ENCODE measurements around the gene GRHL1.
"Not testable (repeated sequence)": the region's sequence is repeated elsewhere in the genome, so short reads cannot be mapped to it uniquely, and the experiment has no call there.

GRHL1 gene

DNA sequence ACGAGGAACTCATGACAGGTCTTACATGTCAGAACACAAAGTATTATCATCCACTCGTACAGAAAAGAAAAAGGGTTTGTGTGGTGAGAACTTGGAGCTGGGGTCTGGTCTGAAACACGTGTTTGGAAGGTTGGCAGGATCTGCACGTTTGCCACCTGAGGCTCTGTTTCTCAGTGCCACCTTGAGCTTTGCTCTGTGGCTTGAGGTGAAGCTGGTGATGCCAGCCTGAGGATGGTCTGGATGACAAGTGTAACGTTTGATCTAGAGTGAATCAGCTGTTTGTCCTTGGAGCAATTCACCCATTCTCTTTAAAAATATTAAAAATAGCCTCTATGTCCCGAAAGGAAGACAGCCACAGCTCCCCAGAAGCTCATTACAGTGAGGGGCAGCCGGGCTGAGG lies 46.4 kb downstream of the GRHL1 start:
- no peak for DNase-seq

- no peak for DNase-seq
Measured at GRCh38 chr2:9998916-9999654, 47.6 kb downstream of the GRHL1 start.

GRCh38 chr2:9999693-10000092 lies 48.2 kb downstream of the GRHL1 start:
- DNase-seq, result no peak

DNA sequence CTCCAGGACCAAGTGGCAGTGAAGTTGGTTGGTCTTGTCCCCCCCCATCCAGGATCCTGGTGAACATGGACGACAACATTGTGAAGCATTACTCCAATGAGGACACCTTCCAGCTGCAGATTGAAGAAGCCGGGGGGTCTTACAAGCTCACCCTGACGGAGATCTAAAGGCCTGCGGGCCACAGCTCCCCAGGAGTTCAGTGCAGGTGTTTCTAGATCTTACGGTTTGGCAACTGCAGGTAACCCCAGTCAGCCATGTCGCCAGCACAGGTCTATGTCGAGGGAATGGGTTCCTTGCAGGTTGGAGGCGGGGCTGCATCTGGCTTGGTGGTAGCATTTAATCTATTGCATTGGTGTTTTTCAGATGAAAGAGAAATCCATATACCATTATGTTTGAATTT lies 49.0 kb downstream of the GRHL1 start:
- no peak for DNase-seq

- no peak for DNase-seq
Measured at GRCh38 chr2:10001586-10001985, 50.1 kb downstream of the GRHL1 start.

- DNase-seq, result no peak
Measured at GRCh38 chr2:10002109-10002508, 50.6 kb downstream of the GRHL1 start.

- no peak for DNase-seq
Measured at GRCh38 chr2:10002681-10003080, 51.2 kb downstream of the GRHL1 start.

DNA sequence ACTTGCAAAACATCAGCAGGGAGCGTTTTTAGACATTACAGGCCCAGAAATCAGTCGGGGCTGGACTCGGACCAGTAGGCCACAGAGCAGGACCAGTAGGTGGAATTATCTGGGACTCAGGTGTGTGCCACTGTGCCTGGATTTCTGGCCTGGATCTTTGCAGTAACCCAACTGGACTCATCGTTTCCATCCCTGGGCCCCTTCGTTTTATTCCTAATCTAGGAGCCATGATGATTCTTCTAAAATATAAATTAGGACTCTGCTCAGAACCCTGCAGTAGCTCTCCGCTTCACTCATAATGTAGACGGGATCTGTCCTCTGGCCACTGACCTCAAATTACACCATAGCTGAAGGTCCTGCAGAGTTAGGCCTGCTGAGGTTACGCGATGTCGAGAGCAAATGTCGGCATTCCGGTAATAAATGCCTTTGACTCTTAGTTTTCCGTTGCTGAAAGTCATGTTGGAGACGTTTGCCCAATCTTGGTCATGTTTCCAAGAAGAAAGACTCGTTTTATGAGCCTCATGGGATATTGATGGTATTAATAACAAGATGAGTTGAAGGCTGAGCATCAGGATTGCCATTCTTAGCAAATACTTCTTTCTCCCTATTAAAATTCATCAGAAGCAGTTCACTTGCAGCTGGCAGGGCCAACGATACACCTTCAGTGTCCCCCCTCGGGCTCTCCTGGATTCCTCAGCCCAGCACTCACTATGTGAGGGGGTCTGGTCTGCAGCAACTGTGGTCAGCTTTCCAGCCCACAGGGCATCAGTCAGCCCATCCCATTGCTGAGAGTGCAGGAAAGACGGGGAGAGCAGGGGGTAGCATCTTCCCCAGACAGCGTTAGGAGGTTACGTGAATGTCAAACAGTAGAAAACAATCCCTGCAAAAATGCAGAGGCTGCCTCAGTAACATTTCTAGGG lies 52.0 kb downstream of the GRHL1 start:
- no peak for DNase-seq

DNA sequence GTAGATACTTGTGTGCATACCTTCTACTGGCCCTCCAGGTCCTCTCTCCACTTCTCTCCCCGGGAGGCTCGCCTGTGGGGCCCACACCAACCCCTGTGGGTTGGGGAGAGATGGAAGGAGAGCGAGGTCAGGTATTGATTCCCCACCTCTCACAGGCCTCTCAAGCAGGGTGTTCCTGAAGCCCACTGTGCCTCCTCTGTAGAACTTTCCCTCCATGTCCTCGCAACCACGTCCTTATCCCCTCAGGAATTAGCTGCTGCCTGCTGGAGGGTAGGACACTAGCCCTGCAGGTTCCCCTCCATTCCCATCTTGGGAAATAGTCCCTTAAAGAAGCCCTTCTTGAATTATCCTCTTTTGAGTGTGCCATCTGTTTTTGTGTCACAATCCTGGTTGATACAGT lies 52.9 kb downstream of the GRHL1 start:
- DNase-seq, result no peak

DNA sequence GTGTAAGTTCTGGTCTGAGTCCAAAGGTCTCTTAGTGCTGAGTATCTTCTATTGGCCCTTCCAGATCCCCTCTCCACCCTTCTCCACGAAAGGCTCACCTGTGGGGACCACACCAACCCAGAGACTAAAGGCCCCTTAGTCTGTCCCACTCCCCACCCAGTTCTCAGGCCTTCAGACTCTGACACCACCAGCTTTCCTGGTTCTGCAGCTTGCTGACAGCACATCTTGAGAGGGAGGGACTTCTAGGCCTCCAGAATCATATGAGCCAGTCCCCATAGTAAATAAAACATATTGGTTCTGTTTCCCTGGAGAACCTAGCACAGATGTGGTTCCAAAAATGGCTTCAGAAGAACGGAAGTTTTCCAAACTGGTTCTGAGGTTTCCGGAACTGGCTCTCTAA lies 53.3 kb downstream of the GRHL1 start:
- DNase-seq, result no peak

- DNase-seq, result no peak
Measured at GRCh38 chr2:10005461-10006235, 54.2 kb downstream of the GRHL1 start.

- DNase-seq, result no peak
Measured at GRCh38 chr2:10006236-10007161, 55.0 kb downstream of the GRHL1 start.

DNA sequence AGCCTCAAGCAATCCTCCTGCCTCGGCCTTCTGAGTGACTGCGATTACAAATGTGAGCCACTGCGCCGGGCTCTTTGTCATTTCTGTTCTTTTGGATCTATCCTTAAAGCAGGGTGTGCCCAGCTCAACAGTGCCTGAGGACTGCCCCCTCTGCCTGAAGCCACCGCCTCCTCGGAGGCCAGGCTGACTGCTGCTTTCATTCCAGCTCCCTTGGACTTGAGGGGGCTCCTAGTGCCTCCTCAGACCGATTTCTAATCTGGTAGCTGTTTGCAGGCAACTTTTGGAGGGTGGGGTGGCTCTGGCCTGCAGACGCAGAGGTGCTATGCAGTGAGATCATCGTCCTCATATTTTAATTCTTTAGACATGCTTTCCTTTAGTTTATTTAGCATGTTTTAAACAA lies 55.9 kb downstream of the GRHL1 start:
- DNase-seq, result no peak

DNA sequence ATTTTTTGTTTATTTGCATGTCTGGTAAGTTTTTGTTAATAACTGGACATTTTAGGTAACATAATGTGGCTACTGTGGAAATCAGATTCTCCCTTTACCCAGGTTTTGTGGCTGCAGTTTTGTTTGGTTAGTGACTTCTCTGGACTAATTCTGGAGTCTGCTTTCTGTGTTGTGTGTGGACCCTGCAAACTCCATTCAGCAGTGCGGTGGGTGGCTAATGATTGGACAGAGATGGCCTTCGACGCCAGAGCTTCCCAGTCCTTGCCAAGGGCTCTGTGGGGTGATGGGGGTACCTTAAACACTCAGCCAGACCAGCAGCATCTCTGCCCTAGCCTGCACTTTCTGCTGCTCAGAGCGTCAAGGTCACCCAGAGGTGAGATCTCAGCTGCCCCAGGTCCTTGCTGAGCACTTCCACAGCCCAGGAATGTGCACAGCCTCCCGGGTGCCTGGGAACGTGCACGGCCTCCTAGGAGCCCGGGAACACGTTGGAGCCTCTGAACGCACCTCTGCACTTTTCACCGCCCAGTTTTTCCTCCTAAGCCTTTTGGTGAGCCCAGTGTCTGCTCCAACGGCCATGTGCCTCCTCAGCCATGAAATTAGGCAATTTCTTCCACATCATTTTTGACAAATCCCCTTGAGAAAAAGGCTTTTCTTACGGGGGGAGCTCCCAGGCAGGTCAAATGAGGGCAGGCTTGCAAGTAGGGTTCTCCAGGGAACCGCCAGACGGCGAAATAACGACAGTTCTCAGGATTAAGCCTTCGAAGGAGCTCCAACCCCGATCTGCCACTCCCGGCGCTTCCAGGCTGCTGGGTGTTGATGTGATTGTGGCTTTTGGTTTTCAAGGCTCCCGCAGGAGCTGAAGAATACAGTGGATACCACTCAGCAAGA lies 56.7 kb downstream of the GRHL1 start:
- DNase-seq, result no peak

GRCh38 chr2:10008809-10009176 lies 57.3 kb downstream of the GRHL1 start:
- DNase-seq, result no peak

GRCh38 chr2:10009271-10009810 lies 57.8 kb downstream of the GRHL1 start:
- no peak for DNase-seq

- DNase-seq, result no peak
Measured at GRCh38 chr2:10009811-10010781, 58.6 kb downstream of the GRHL1 start.

GRCh38 chr2:10010861-10011605 lies 59.5 kb downstream of the GRHL1 start:
- DNase-seq, result not testable (repeated sequence)

Data from SW 1271 (cell line).